PFSK-1 (cell line): ENCODE data around the gene SP6.

Experiments used
- FOXP2 ChIP-seq: optimal IDR thresholded peaks from 2 replicates; pipeline ENCODE3; 2011; ENCODE audit warnings: borderline replicate concordance, control low read depth, inconsistent platforms; ENCODE audit not compliant: insufficient read depth; ENCODE audit errors: extremely low read length, extremely low read depth
- POLR2AphosphoS5 ChIP-seq: IDR thresholded peaks from 2 replicates; pipeline ENCODE4 v1.6.1; 2012; ENCODE audit warnings: low read depth, mild to moderate bottlenecking, control low read depth, low read length, moderate library complexity
- REST ChIP-seq, 2 experiments: IDR thresholded peaks; 2 replicates each; pipeline versions ENCODE4 v1.6.1 to v1.8.0; 2011 to 2012; ENCODE audit warnings: low read depth in 2 of 2, low read length in 2 of 2, control low read depth in 1 of 2, inconsistent platforms in 1 of 2, mild to moderate bottlenecking in 1 of 2, moderate library complexity in 1 of 2; ENCODE audit not compliant: insufficient read depth in 1 of 2
- SIN3A ChIP-seq: IDR thresholded peaks from 2 replicates; pipeline ENCODE4 v1.6.1; 2012; ENCODE audit warnings: mild to moderate bottlenecking, low read length, moderate library complexity, borderline replicate concordance; ENCODE audit not compliant: insufficient read depth
- TAF1 ChIP-seq: IDR thresholded peaks from 2 replicates; pipeline ENCODE4 v1.6.1; 2012; ENCODE audit warnings: low read length, control low read depth, borderline replicate concordance; ENCODE audit not compliant: insufficient read depth

DNA sequence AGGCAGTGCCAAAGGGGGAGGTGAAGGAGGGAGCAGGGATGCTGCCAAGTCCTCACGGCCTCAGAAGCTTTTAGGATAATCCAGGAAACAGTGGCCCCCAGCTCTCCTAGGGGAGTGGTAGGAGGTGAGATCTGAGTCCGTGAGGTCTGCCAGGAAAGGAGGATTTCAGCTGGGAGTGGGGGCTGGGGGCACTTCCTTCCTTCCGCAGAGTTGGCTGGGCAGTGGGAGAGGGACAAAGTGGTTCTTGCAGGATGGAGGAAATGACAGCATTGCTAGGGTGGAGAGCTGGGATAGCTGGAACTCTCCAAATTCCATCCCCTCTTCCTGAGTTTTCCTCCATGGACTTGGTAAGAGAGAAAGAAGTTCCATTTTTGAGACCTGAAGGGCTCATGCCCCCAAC, 4.8 kb upstream of the SP6 start:
- no peak; the same call in 1 of the 2 replicates for TF ChIP-seq SIN3A
- 0 out of 2 replicates have a peak, but pooled peaks have one; percentile 28 for TF ChIP-seq POLR2AphosphoS5
- TF ChIP-seq REST (IDR thresholded peaks at IDR 0.05; ENCODE audit: insufficient read depth in 1 of 2, low read depth in 2 of 2, low read length in 2 of 2) = peak; percentile 54 to 60; a peak in 2 of 4 replicates
- TF ChIP-seq TAF1 = no peak
- TF ChIP-seq FOXP2 = peak; percentile 55
